ENCODE results near the gene SLC35F4.

Gene SLC35F4

DNA sequence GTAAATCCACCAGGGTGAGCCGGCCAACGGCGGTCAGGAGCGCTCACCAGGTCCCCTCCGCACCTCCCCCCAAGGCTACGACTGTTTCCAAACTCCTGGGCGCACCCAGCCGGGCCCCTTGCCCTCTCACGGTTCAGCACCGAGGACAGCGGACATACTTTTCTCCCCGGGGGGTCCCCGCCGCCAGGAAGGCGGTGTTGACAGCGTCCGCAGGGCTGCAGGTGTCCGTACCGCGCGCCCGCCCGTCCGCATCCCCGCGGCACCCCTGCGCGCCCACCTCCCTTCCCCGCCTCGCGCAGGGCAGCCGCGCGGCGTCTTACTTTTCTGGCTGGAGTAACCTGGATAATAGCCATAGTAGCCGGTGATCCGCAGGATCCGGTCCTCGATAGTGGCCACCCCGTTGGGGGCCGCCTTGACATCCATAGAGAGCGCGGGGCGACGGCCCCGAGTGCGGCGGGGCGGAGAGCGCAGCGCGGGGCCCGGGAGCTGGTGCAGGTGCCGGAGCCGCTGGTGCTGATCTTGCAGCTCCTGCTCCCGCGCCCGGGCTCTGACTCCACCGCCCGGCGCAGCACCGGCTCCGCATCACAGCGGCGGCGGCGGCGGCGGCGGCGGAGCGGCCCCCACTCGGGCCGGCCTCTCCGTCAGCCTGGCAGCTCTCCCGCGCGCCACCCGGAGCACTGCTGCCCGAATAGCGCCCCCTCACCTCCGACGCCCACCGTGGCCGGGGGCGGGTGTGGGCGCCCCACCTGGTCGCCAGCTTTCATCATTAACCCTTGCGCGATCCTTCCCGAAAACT, at the start of gene SLC35F4:
SLC35F4 (minus strand) TSS at position 690 of the 796 bp plus-strand sequence.
- TF ChIP-seq, protein P1, sequence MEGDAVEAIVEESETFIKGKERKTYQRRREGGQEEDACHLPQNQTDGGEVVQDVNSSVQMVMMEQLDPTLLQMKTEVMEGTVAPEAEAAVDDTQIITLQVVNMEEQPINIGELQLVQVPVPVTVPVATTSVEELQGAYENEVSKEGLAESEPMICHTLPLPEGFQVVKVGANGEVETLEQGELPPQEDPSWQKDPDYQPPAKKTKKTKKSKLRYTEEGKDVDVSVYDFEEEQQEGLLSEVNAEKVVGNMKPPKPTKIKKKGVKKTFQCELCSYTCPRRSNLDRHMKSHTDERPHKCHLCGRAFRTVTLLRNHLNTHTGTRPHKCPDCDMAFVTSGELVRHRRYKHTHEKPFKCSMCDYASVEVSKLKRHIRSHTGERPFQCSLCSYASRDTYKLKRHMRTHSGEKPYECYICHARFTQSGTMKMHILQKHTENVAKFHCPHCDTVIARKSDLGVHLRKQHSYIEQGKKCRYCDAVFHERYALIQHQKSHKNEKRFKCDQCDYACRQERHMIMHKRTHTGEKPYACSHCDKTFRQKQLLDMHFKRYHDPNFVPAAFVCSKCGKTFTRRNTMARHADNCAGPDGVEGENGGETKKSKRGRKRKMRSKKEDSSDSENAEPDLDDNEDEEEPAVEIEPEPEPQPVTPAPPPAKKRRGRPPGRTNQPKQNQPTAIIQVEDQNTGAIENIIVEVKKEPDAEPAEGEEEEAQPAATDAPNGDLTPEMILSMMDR (IDR thresholded peaks at IDR 0.05; ENCODE audit: insufficient read depth, low read length, missing control alignments) = no peak
- DNase-seq (ENCODE audit: low read depth, low spot score) = no peak
- CTCF ChIA-PET = no interaction called here
- no peak within 1 kb of the TSS for H3K4me3 ChIP-seq (ENCODE audit: low read depth, low read length)
- POLR2A ChIA-PET = no interaction called here

DNA sequence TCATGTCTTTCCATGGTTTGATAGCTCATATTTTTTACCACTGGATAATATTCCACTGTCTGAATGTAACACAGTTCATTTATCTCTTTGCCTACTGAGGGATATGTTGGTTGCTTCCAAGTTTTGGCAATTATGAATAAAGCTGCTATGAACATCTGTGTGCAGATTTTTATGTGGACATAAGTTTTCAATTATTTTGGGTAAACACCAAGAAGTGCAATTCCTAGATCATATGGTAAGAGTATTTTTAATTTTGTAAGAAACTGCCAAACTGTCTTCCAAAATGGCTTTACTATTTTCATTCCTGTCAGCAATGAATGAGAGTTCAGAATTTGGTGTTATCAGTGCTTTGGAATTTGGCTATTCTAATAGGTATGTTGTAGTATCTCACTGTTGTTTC, 43.7 kb upstream of the SLC35F4 start:
- CTCF ChIA-PET = no interaction called here
- POLR2A ChIA-PET = no interaction called here
- no peak overlapping the region for H3K4me3 ChIP-seq (ENCODE audit: low read depth, low read length)
- no peak for DNase-seq (ENCODE audit: low read depth, low spot score)
- TF ChIP-seq, protein P1 (IDR thresholded peaks at IDR 0.05; ENCODE audit: insufficient read depth, low read length, missing control alignments) = no peak

DNA sequence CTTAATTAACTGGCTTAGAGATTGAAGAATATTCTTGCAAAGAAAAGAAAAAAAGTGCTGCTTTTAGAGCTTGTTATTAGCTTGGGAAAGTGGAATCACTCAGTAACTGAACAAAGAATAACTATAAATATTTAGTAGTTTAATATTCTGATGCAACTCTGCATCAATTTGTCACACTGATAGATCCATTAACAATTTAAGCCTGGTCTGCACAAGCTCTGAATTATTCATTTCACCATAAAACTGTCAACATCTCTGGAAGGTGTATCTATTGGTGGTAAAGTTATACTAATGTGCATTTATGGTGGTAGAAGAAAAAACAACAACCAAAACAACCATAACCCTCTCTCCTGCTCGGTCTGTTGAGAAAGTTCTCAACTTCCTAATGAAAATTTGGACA, 38.1 kb upstream of the SLC35F4 start:
- TF ChIP-seq, protein P1 (IDR thresholded peaks at IDR 0.05; ENCODE audit: insufficient read depth, low read length, missing control alignments) = no peak
- H3K4me3 ChIP-seq (ENCODE audit: low read depth, low read length) = no peak overlapping the region
- ChIA-PET POLR2A (no interaction called here), CTCF (no interaction called here)
- DNase-seq (ENCODE audit: low read depth, low spot score) = no peak

DNA sequence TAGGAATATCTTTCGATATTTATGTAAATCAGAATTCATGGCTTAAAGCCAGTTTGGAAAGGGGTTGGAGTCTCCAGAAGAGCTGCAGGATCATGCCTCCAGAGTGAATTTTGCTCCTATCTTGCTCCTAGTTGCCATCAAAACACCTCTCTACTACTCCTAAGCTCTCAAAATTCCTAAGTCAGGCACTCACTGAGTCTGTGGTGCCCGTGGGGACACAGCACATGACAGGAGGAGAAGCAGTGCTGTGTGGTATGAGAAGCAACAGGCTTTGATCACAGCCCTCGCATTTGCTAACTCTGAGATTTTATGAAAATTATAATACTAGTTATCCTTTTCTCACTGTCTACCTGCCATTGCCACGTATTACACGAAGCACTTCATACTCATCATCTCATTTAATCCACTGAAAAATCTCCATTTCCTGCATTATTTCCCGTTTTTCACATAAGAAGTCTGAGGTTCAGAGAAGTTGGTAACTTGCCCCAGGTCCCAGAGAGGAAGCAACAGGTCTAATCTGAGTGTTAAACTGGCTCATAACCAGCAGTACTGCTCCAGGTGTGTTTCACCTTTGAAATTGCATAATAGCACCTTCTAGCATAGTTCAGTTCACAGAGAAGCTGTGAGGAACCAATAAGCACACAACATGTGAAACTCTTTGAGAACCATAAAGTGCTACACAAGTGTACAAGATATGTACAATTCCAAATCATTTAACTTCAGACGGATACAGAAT, 33.1 kb upstream of the SLC35F4 start:
- POLR2A ChIA-PET = no interaction called here

DNA sequence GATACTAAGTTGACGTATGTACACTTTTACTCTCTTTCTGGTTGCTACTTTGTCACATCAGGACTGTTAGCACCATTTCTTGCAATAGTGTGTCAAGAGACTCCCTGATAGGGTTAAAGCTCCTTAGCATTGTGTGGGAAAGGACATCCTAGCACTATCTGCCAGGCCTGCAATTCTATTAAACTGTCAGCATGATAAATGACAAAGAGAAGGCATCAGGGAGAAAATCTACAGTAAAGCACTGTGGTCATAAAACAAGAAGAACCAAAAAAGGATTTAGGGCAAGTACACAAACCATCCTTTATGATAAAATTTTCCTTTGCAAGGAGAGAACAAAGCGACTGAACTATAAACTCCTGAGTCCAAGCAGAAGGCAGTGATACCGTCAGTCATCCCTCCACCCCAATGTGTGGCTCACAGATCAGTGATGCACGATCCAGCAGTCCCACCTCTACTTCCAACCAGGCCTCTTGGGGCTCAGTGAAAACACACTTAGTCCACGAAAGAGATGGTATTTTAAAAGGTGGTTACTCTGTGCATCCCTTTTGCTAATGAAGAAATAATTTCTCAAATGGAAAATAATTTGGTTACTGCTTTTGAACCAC, 31.4 kb upstream of the SLC35F4 start:
- CTCF ChIA-PET = no interaction called here
- POLR2A ChIA-PET = no interaction called here
- no peak overlapping the region for H3K4me3 ChIP-seq (ENCODE audit: low read depth, low read length)
- no peak for DNase-seq (ENCODE audit: low read depth, low spot score)
- TF ChIP-seq, protein P1 (IDR thresholded peaks at IDR 0.05; ENCODE audit: insufficient read depth, low read length, missing control alignments) = no peak

More for the DNA sequence above, 33.1 kb upstream of the SLC35F4 start:
- H3K4me3 ChIP-seq (ENCODE audit: low read depth, low read length) = no peak overlapping the region
- TF ChIP-seq, protein P1 (IDR thresholded peaks at IDR 0.05; ENCODE audit: insufficient read depth, low read length, missing control alignments) = no peak
- CTCF ChIA-PET = no interaction called here
- no peak for DNase-seq (ENCODE audit: low read depth, low spot score)

DNA sequence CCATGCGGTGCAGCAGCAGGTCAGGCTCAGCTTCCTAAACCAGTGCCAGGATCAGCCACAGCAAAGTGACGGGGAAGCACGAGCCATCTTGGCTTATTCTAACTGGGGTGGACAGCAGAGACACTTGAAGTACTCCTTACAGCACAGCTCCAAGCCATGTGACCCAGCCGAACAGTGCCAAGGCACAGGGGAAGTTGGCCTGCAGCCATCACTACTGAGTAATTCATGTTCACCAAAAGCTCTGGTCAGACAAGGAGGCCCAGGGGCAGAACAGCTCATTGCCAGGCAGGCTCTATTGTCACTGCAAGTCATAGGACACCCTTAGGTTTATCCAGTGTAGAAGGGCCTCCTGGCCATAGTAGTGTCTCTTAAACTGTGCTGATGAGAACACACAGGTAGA, 23.4 kb upstream of the SLC35F4 start:
- ChIA-PET CTCF (interaction anchor here (0.8 kb wide), 1 partner anchor 18 kb away, joined by 5 read pairs; no protein-coding TSS in a partner anchor), POLR2A (no interaction called here)
- H3K4me3 ChIP-seq (ENCODE audit: low read depth, low read length) = no peak overlapping the region
- TF ChIP-seq, protein P1 (IDR thresholded peaks at IDR 0.05; ENCODE audit: insufficient read depth, low read length, missing control alignments) = no peak
- DNase-seq (ENCODE audit: low read depth, low spot score) = no peak

Data from AG04449 (cell line).